Brain microvascular endothelial cell (primary cell): Measurements from ENCODE around the gene CLDN20.

Experiments
- DNase-seq: peaks from one replicate; pipeline ENCODE4 v3.0.0-alpha.2; 2020
- H3K27ac ChIP-seq: fragments of 250-450 bp; sonication (Bioruptor Pico); 2 replicates; pipeline ENCODE4 v1.5.1; 2020; ENCODE audit warnings: mild to moderate bottlenecking, moderate library complexity
- H3K27me3 ChIP-seq: fragments of 250-450 bp; sonication (Bioruptor Pico); replicated peaks from 2 replicates; pipeline ENCODE4 v1.5.1; 2020; ENCODE audit warnings: mild to moderate bottlenecking
- H3K36me3 ChIP-seq: fragments of 250-450 bp; sonication (Bioruptor Pico); replicated peaks from 2 replicates; pipeline ENCODE4 v1.5.1; 2020; ENCODE audit warnings: mild to moderate bottlenecking
- H3K4me3 ChIP-seq: 2 replicates; pipeline ENCODE4 v1.5.1; 2011; ENCODE audit warnings: low read depth, mild to moderate bottlenecking, control low read depth, low read length, moderate library complexity
- CTCF ChIP-seq: IDR thresholded peaks from 2 replicates; pipeline ENCODE4 v1.5.1; 2011; ENCODE audit warnings: low read depth, mild to moderate bottlenecking, moderate library complexity, low read length, control low read depth, inconsistent platforms; ENCODE audit errors: missing control alignments
- in situ Hi-C: cut with HindIII; loops from 2 replicates; pipeline ENCODE4 v1.10.0; 2017; ENCODE audit warnings: low sequenced_read_pairs, low pct_ligation_motif_present

CLDN20 gene

GRCh38 chr6:155314092-155314772, 50.4 kb downstream of the CLDN20 start, which contains the start of gene TFB1M:
Gene TFB1M, minus strand, starts transcription at chr6:155314484. Its CDS starts 56 bp downstream, at chr6:155314428.
- in situ Hi-C loops, result no loop called here
- no peak for TF ChIP-seq CTCF
- Histone ChIP-seq H3K4me3 (peak within 1 kb of the TSS; percentile 96), H3K27me3 (no peaks in the 10 kb centered on the region), H3K36me3 (peaks cover under 1% of the 10 kb centered on the region), H3K27ac (peak within 1 kb of the TSS; percentile 85)
- DNase-seq, result peak; percentile 97

- no peak for TF ChIP-seq CTCF
These were observed 51.1 kb downstream of the CLDN20 start for GRCh38 chr6:155314773-155315515.

GRCh38 chr6:155315516-155315871, 51.7 kb downstream of the CLDN20 start:
- Histone ChIP-seq H3K36me3 (no peaks in the 10 kb centered on the region), H3K4me3 (peak overlapping the region; percentile 96), H3K27ac (peak overlapping the region; percentile 85), H3K27me3 (no peaks in the 10 kb centered on the region)
- TF ChIP-seq CTCF, result no peak
- in situ Hi-C loops, result no loop called here
- DNase-seq, result no peak

More at GRCh38 chr6:155314773-155315515, 51.1 kb downstream of the CLDN20 start:
- in situ Hi-C loops, result no loop called here
- Histone ChIP-seq H3K4me3 (peak overlapping the region; percentile 96), H3K27ac (peak overlapping the region; percentile 85), H3K36me3 (no peaks in the 10 kb centered on the region), H3K27me3 (no peaks in the 10 kb centered on the region)
- peak; percentile 90 for DNase-seq

GRCh38 chr6:155316419-155316818, 52.6 kb downstream of the CLDN20 start:
- Histone ChIP-seq H3K27me3 (no peaks in the 10 kb centered on the region), H3K27ac (no peak overlapping the region), H3K4me3 (no peak overlapping the region), H3K36me3 (no peaks in the 10 kb centered on the region)
- no peak for TF ChIP-seq CTCF
- in situ Hi-C loops, result no loop called here
- no peak for DNase-seq

GRCh38 chr6:155317186-155317585, 53.4 kb downstream of the CLDN20 start:
- in situ Hi-C loops, result no loop called here
- Histone ChIP-seq H3K27me3 (no peaks in the 10 kb centered on the region), H3K4me3 (no peak overlapping the region), H3K27ac (no peak overlapping the region), H3K36me3 (no peaks in the 10 kb centered on the region)
- TF ChIP-seq CTCF, result peak; percentile 19
- no peak for DNase-seq
